Ishikawa (cell line): ENCODE measurements around the gene PBX3.

ENCODE experiments used
- CEBPB ChIP-seq: IDR thresholded peaks from 2 replicates; pipeline ENCODE4 v1.6.1; 2012
- CREB1 ChIP-seq: IDR thresholded peaks from 2 replicates; pipeline ENCODE4 v1.6.1; 2012; ENCODE audit warnings: low read depth
- EGR1 ChIP-seq: IDR thresholded peaks from 2 replicates; pipeline ENCODE4 v1.6.1; 2012
- EP300 ChIP-seq: IDR thresholded peaks from 2 replicates; pipeline ENCODE4 v1.6.1; 2012; ENCODE audit warnings: borderline replicate concordance
- RAD21 ChIP-seq: IDR thresholded peaks from 2 replicates; pipeline ENCODE4 v1.6.1; 2012; ENCODE audit warnings: low read depth
- REST ChIP-seq: IDR thresholded peaks from 2 replicates; pipeline ENCODE4 v1.6.1; 2012; ENCODE audit warnings: low read depth, mild to moderate bottlenecking
- TEAD4 ChIP-seq: IDR thresholded peaks from 2 replicates; pipeline ENCODE4 v1.6.1; 2012
- YY1 ChIP-seq: IDR thresholded peaks from 2 replicates; pipeline ENCODE4 v1.6.1; 2012; ENCODE audit warnings: low read depth

GRCh38 chr9:125757834-125758233, 10.7 kb downstream of the PBX3 start:
- TF ChIP-seq TEAD4 (no peak), EGR1 (no peak), YY1 (no peak), CEBPB (no peak), RAD21 (no peak), REST (no peak), EP300 (no peak), CREB1 (no peak)
